Kidney tubule cell (primary cell): Measurements from ENCODE around the gene PARD3.
"Not testable (repeated sequence)": the region's sequence is repeated elsewhere in the genome, so short reads cannot be mapped to it uniquely, and the experiment has no call there.

Experiments
- DNase-seq: peaks from one replicate; pipeline ENCODE4 v3.0.0-alpha.2; 2018; ENCODE audit warnings: low spot score

Gene PARD3

DNA sequence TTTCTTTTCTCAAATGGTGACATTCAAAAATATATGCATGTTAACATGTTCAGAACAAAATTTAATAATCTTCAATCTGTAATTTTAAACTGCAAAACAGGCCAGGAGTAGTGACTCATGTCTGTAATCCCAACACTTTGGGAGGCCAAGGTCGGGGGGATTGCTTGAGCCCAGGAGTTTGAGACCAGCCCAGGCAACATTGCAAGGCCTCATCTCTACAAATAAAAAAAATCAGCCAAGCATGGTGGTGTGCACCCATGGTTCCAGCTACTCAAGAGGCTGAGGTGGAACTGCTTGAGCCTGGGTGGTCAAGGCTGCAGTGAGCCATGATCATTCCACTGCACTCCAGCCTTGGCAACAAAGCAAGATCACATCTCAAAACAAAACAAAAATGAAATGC is 394.3 kb downstream of the PARD3 start:
- peak; percentile 72 for DNase-seq

DNA sequence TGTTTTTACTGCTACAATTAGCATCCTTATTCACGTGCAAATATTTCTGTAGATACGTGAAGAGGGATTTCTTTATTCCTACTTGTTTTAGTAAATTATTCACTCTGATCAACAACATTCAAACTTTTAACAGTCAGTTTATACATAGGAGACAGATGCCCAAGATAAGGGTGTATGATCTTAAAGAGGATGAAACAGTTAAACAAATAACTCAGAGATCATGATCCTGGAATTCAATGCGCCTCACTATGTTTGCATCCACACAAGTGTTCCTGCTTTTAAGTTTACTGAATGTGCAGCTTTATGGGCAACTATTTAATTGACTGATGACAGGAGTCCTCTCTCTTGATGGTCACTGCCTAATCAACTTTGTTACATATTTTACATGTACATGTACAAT is 394.8 kb downstream of the PARD3 start:
- no peak for DNase-seq

DNA sequence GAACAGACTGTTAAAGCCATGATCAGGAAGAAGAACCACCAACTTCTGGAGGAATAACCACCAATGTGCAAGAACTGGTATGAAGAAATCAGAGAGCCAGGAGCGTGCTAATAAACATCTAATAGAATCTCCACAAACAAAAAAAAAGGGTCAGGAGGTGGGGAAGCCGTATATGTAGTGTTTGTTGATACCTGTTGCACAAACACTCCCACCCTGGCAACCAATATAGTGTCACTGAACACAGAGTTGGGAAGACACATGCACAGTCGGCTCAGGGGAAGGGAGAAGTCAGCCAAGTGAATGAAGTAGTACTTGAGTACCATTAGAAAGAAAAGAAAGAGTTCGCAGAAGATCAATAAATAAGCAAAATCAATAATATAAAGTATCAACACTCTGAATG is 400.1 kb downstream of the PARD3 start:
- no peak for DNase-seq

- peak; percentile 42 for DNase-seq
Observed at GRCh38 chr10:34413756-34414587, 401.1 kb downstream of the PARD3 start.

DNA sequence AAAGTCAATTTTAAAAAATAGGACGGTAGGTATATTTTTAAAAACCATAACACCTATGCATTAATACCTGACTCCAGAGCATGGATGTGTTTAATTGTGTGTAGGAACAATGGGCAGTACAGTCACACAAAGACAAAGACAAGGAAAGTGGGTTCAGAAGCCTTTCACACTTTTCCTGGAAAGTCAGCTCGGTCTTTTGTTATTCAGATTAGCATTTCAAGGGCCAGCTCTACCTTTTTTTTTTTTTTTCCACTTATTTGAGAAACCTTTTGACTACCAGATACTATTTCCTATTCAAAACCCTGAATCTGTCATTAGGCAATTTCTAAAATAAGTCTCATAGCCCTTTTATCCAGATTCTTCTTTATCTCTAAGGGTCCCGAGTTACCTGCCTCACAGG is 401.9 kb downstream of the PARD3 start:
- no peak for DNase-seq

DNA sequence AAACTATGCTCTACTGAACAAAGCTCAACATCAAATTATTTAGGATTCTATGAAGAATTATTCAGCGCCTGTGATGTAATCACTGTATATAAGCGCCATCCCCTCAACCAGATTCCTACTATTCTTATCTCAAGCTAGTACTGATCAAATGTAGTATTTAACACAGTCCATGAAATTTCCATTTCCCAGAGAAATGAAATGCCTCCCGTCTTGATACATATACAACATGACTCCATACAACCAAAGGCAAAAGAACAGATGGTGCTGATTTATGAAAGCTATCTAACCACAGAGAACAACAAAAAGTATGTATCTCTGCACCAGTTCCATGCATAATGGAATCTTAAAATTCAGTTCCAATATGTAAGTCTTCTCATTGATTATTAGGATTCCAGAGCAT is 406.1 kb downstream of the PARD3 start:
- no peak for DNase-seq

DNA sequence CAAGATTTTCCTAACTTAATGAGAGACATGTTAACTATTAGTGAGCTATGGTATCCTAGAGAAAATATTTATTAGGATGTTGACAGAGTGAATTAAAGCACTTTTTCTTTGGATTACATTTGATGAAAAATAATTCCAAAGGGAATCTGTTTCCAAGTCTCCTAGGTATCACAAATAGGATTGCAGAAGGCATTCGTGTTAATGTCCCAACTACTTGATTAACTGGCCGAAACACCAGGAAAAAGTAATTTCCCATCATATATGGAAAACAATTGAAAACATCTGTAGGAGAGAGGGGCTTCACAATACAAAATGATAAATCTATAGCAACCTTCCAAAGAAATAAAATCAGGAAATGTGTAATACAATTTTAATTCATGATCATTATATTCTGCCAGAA is 406.7 kb downstream of the PARD3 start:
- no peak for DNase-seq

GRCh38 chr10:34407324-34407805 is 407.7 kb downstream of the PARD3 start:
- DNase-seq, result peak; percentile 62

GRCh38 chr10:34406463-34407323 is 408.4 kb downstream of the PARD3 start:
- DNase-seq, result no peak

DNA sequence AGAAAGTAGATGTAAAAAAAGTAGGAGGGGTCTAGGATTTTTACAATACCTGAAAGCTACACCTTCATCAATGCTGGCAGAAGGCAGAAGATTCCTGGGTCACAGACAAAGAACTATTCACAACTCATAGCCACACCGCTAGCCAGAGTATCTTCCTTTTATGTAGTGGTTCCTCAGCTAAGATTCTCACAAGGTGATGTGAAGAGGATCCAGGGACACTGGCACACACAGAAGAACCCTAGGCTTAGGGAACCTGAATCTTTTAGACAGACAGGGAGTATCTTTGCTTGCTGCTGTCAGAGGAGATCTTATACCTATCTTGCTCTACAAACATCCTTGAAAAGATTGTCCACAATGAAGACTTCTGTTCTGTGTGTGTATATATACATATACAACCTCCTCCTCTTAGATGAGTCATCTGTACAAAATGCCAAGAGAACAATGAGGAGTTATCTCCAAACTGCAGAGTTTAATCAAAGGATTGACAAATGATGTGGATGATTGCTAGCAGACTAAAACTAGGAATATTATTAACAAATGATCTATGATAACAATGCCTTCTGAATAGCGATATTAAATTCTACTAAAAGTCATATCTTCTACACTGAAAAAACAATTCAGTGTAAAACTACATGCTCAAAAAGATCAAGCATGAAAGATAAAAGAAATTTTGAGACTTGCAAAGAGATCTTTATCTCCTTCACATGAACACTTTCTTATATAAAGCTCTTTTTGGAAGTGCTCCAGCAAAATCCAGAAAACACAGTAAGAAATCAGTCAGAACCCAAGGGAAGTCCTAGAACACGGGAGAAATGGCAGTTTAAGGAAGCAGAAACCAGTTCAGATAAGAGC is 409.3 kb downstream of the PARD3 start:
- peak; percentile 45 for DNase-seq

DNA sequence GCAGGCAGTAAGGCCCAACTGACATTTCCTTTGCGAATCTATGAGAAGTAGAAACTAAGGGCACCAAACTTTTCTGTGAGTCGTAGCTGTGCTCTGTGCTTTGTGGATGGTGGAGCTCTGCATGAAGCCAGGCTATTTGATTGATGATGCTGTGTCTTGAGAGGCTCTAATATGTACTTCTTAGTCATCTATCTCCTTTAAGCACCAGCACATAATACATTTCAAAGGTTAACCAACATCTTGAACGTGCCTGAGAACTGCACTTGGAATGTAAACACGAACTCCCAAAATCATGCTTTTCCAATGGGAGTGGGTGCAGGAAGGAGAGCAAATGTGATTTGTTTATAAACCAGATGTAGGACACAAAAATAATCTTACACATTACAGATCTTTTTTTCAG is 411.6 kb downstream of the PARD3 start:
- DNase-seq, result peak; percentile 61

- no peak for DNase-seq
Observed at GRCh38 chr10:34400075-34400474, 415.0 kb downstream of the PARD3 start.

- DNase-seq, result no peak
Observed at GRCh38 chr10:34399013-34399412, 416.1 kb downstream of the PARD3 start.

- DNase-seq, result no peak
Observed at GRCh38 chr10:34397324-34397723, 417.8 kb downstream of the PARD3 start.

DNA sequence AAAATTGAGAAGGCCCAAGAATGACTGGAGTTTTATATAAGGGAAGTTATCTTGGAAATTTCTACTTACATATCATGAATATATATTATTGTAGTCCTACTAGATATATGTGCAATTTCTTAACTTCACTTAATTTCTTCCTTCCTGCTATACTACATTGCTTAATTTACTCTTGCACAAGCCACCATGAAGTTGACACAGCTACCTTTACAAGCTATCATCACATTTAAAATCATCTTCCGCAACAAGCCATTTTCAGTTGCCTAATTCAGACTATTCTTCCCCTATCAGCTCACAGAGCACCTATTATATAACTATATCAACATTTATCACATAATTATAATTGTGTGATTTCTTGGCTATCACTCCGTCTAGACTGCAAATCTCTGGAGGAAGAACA is 418.4 kb downstream of the PARD3 start:
- no peak for DNase-seq

DNA sequence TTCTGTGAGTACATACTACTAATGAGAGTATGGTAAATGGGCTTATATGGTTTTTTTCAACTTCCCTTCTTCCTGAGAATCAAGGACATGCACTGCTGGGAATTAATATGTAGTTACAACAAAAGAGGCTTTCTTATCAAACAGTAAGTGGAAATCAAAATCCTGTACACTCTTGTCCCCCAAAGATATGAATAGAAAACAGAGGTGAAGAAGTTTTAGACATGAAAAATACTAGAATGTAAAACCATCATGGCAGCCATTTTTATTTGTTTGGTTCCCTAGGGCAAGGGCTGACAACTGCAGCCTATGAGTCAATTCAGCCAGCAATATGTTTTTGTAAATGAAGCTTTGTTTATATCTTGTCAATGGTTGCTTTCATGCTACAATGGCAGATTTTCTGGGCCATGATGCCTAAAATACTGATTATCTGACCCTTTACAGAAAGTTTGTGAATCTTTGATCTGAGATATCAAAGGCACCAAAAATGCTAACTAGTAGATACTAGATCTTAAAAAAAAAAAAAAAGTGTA is 422.4 kb downstream of the PARD3 start:
- no peak for DNase-seq

DNA sequence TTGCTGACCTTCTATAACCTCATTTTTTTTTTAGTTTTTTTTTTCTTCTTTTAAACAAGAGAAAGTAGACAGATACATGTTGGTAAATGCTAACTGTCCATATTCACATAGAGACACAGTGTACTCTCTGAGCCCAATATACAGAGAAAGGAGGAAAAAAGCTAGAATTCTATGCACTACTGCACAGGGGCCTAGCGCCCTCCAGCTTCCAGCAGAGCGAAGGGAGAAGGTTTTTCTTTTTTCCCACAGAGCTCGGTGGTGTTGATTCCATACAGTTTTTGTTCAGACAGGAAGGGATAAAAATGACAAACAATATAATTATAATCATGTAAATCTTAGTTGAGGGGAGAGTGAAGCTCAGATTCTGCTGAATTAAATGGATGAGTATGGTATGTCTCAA is 423.9 kb downstream of the PARD3 start:
- not testable (repeated sequence) for DNase-seq

- no peak for DNase-seq
Observed at GRCh38 chr10:34389801-34390200, 425.3 kb downstream of the PARD3 start.

DNA sequence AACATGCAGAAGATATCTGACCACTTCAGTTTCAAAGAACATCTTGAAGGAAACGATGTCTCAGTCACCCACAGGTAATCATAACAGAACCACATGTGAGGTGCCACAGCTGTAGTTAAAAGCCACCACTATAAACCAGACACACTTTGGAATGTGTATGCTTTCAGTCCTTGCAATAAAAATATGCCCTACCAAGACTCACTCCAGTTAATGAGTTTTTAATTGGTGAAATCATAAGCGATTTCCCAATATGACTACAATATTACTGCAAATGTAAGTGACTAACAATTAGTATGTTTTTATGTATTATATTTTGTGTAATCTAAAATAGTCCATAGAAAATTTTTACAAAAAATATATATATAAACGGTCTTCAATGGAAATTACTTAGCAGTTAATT is 428.2 kb downstream of the PARD3 start:
- no peak for DNase-seq

GRCh38 chr10:34384372-34384771 is 430.7 kb downstream of the PARD3 start:
- no peak for DNase-seq

GRCh38 chr10:34382626-34383025 is 432.5 kb downstream of the PARD3 start:
- DNase-seq, result no peak

- DNase-seq, result no peak
Observed at GRCh38 chr10:34380856-34381255, 434.2 kb downstream of the PARD3 start.
